Endothelial cell (in vitro differentiated cells): ENCODE results near the gene DCDC2C. TPM values are rescaled to one million over a fixed set of nuclear protein-coding genes. Genes with fewer than 3 reads are reported as not detected.

Experiments
- DNase-seq: peaks from one replicate; pipeline ENCODE4 v3.0.0; 2021; ENCODE audit warnings: low spot score
- H3K27ac Mint-ChIP-seq: one replicate; pipeline ENCODE4 v1.8.0; 2021; ENCODE audit warnings: mixed read lengths, inconsistent platforms; ENCODE audit not compliant: unreplicated experiment
- H3K27me3 Mint-ChIP-seq: one replicate; pipeline ENCODE4 v1.8.0; 2021; ENCODE audit warnings: mild to moderate bottlenecking, moderate library complexity, mixed read lengths, inconsistent platforms; ENCODE audit not compliant: unreplicated experiment
- H3K36me3 Mint-ChIP-seq: one replicate; pipeline ENCODE4 v1.8.0; 2021; ENCODE audit warnings: mild to moderate bottlenecking, low read depth, mixed read lengths, inconsistent platforms; ENCODE audit not compliant: unreplicated experiment
- H3K4me1 Mint-ChIP-seq: one replicate; pipeline ENCODE4 v1.8.0; 2021; ENCODE audit warnings: mild to moderate bottlenecking, mixed read lengths, inconsistent platforms; ENCODE audit not compliant: unreplicated experiment
- H3K4me3 Mint-ChIP-seq: one replicate; pipeline ENCODE4 v1.8.0; 2021; ENCODE audit warnings: mild to moderate bottlenecking, mixed read lengths, inconsistent platforms; ENCODE audit not compliant: unreplicated experiment
- H3K9me3 Mint-ChIP-seq: one replicate; pipeline ENCODE4 v1.8.0; 2021; ENCODE audit warnings: mixed read lengths, inconsistent platforms; ENCODE audit not compliant: unreplicated experiment
- total RNA-seq: library from RNA; stranded (reverse); fragmentation: NEBNext Ultra II Directional; extraction: Animal tissue kit (Norgen Biotek cat#: 25700); gene quantifications from one replicate; pipeline ENCODE4 v1.2.1, GENCODE V29; 2021; ENCODE audit not compliant: unreplicated experiment
- TF ChIP-seq, protein P1 (sequence below): fragments of 200-600 bp; sonication (generic); IDR thresholded peaks from one replicate; pipeline ENCODE4 v1.5.0; 2021; ENCODE audit warnings: antibody characterized with exemption; ENCODE audit not compliant: unreplicated experiment

Gene DCDC2C
- total RNA-seq, 1 donor from 2014 or later: not detected

DNA sequence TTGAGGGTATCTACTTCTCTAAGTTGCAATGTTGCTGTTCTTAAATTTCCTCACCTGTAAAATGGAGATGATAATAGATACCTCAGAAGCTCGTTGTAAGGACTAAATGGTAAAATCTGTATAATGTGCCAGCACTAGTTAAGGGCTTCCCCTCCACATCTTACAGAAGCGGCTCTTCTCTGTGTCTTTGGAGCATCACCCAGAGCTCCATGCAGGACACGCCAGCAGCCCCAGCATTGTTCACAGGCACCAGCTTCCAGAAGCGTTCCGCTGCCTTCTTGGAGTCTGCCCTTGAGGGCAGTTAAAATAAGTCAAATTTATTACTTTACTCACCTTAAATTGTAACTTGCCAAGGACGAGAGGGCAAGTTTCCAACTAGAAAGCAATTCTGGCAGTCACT lies 5.8 kb downstream of the DCDC2C start:
- no peak overlapping the region for H3K27ac Mint-ChIP-seq
- no peak overlapping the region for H3K4me3 Mint-ChIP-seq
- TF ChIP-seq, protein P1, sequence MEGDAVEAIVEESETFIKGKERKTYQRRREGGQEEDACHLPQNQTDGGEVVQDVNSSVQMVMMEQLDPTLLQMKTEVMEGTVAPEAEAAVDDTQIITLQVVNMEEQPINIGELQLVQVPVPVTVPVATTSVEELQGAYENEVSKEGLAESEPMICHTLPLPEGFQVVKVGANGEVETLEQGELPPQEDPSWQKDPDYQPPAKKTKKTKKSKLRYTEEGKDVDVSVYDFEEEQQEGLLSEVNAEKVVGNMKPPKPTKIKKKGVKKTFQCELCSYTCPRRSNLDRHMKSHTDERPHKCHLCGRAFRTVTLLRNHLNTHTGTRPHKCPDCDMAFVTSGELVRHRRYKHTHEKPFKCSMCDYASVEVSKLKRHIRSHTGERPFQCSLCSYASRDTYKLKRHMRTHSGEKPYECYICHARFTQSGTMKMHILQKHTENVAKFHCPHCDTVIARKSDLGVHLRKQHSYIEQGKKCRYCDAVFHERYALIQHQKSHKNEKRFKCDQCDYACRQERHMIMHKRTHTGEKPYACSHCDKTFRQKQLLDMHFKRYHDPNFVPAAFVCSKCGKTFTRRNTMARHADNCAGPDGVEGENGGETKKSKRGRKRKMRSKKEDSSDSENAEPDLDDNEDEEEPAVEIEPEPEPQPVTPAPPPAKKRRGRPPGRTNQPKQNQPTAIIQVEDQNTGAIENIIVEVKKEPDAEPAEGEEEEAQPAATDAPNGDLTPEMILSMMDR: no peak
- DNase-seq: no peak
- H3K9me3 Mint-ChIP-seq: peaks cover 5% of the 10 kb centered on the region
- H3K27me3 Mint-ChIP-seq: peaks cover 5% of the 10 kb centered on the region
- H3K4me1 Mint-ChIP-seq: no peaks in the 10 kb centered on the region
- H3K36me3 Mint-ChIP-seq: peaks cover 5% of the 10 kb centered on the region

GRCh38 chr2:3712424-3712823 lies 9.0 kb downstream of the DCDC2C start:
- Mint-ChIP-seq H3K4me1 (no peaks in the 10 kb centered on the region), H3K27ac (no peak overlapping the region), H3K9me3 (no peaks in the 10 kb centered on the region), H3K4me3 (no peak overlapping the region), H3K36me3 (no peaks in the 10 kb centered on the region), H3K27me3 (peaks cover 2% of the 10 kb centered on the region)
- DNase-seq: no peak
- TF ChIP-seq, protein P1: no peak

DNA sequence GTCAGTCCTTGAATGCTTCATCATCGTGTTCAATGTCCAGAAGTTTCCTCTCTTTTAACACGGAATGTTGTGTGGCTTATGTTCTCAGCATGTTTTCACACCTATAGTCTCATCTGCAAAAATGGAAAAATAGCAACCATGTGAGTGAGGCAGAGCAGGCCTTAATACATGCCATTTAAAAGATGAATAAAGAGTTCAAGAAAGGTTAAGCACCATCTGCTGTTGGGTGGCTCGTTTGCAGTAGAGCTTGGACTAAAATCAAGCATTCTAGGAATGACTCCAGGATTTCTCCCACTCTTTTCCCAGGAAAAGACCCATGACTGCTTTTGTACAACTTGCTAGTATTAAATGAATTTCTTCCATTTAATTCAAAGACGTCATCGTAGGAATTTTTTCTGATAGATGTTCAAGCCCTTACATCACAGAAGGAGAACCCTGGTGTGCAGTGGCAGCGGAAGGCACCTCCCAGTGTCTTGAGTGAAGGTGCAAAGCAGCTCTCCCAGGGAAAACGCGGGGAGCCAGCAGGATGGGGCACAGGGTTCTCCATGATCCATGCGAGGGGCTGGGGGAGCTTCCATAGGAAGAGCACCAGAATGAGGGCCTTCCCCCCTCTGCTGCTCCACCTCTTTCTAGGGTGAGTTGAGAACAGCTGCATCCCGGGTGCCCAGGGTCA lies 9.6 kb downstream of the DCDC2C start:
- no peaks in the 10 kb centered on the region for H3K9me3 Mint-ChIP-seq
- TF ChIP-seq, protein P1: no peak
- peaks cover 2% of the 10 kb centered on the region for H3K27me3 Mint-ChIP-seq
- no peak overlapping the region for H3K4me3 Mint-ChIP-seq
- no peak for DNase-seq
- no peak overlapping the region for H3K27ac Mint-ChIP-seq
- H3K4me1 Mint-ChIP-seq: no peaks in the 10 kb centered on the region
- no peaks in the 10 kb centered on the region for H3K36me3 Mint-ChIP-seq

GRCh38 chr2:3718679-3719078 lies 15.3 kb downstream of the DCDC2C start:
- DNase-seq: no peak
- Mint-ChIP-seq H3K9me3 (no peaks in the 10 kb centered on the region), H3K4me1 (no peaks in the 10 kb centered on the region), H3K27ac (no peak overlapping the region), H3K36me3 (no peaks in the 10 kb centered on the region), H3K27me3 (peaks cover 5% of the 10 kb centered on the region), H3K4me3 (no peak overlapping the region)
- TF ChIP-seq, protein P1: no peak

DNA sequence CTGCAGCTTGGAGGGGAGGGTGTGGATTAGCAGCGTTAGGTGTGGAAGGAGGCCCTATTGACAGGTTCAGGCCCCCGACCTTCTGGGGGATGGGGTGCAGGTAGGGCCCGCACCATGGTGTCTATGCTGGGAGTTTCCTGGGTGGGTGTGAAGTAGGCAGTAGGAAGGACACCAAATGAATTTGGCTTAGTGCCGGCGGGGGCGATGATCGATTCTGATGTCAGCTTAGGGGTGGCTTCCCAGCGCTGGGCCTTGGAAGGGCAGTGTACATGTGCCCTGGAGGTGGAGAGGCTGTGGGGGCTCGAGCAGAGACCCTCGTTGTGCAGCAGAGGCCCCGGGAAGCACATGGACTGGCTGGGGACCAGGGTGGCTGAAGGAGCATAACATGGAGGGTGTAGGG lies 21.6 kb downstream of the DCDC2C start:
- TF ChIP-seq, protein P1: no peak
- Mint-ChIP-seq H3K27me3 (peaks cover 9% of the 10 kb centered on the region), H3K9me3 (no peaks in the 10 kb centered on the region), H3K4me1 (peaks cover 8% of the 10 kb centered on the region), H3K4me3 (no peak overlapping the region), H3K27ac (no peak overlapping the region), H3K36me3 (no peaks in the 10 kb centered on the region)
- DNase-seq: no peak
